ENCODE measurements around the gene AFF2. TPM values are rescaled to one million over a fixed set of nuclear protein-coding genes. Genes with fewer than 3 reads are reported as not detected.

Gene AFF2
- polyA plus RNA-seq, 1 experiment: not detected

DNA sequence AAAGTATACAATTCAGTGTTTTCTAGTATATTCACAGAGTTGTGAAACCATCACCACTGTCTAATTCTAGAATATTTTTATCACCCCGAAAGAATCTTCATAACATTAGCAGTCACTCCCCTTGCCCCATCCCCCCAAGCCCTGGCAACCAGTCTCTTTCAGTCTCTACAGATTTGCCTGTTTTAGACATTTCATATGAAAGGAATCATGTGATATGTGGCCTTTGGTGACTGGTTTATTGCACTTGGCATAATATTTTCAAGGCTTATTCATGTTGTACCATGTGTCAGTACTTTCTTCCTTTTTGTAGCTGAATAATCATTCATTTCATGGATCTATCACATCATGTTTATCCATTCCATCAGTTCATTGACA, 371.7 kb downstream of the AFF2 start:
- Histone ChIP-seq H3K27me3 (ENCODE audit: control insufficient read depth, insufficient read depth, low read length) (no peaks in the 10 kb centered on the region), H3K36me3 (ENCODE audit: control insufficient read depth, insufficient read depth, low read length) (no peaks in the 10 kb centered on the region), H3K4me3 (ENCODE audit: low read depth, low read length) (no peak overlapping the region)
- no peak for TF ChIP-seq CTCF (IDR thresholded peaks at IDR 0.05; ENCODE audit: insufficient read depth, low read depth, low read length)
- DNase-seq (ENCODE audit: low read depth): no peak
- ChIA-PET POLR2A (no interaction called here), CTCF (interaction anchor here (0.7 kb wide), 1 partner anchor 962 kb away, joined by 3 read pairs; no protein-coding TSS in a partner anchor)

- CTCF ChIA-PET: no interaction called here
- DNase-seq (ENCODE audit: low read depth): no peak
- H3K36me3 ChIP-seq (ENCODE audit: control insufficient read depth, insufficient read depth, low read length): no peaks in the 10 kb centered on the region
- H3K4me3 ChIP-seq (ENCODE audit: low read depth, low read length): no peak overlapping the region
- POLR2A ChIA-PET: no interaction called here
- no peaks in the 10 kb centered on the region for H3K27me3 ChIP-seq (ENCODE audit: control insufficient read depth, insufficient read depth, low read length)
- TF ChIP-seq CTCF (IDR thresholded peaks at IDR 0.05; ENCODE audit: insufficient read depth, low read depth, low read length): no peak
Observed at GRCh38 chrX:148872881-148873280, 372.5 kb downstream of the AFF2 start.

DNA sequence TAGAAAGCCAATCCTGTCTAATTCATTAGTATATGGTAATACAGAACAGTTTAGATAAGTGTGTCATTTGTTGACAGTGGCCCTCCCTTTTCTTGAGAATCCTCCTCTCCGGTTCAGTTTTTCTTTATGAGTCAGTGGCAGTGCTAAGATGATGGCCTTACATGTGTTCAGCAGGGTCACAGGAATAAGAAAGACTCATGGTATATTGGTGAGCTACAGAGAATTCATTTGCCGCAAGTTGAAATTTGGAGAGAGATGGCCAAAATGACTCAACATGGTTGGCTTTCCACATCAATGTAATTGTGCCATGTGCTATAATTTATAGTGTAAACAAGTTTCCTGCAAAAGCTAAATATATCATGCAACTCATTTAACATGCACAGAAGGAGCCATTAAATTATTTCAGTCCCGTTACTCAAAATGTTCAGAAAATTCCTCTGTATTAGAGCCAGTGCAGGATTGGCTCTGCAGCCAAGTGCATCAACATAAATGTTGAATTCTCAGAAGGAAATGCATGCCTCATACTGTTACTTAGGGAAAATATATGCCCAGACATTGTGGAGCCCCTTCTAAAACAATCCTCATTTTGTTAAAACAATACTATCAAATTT, 374.3 kb downstream of the AFF2 start:
- no peak for TF ChIP-seq CTCF (IDR thresholded peaks at IDR 0.05; ENCODE audit: insufficient read depth, low read depth, low read length)
- POLR2A ChIA-PET: no interaction called here
- DNase-seq (ENCODE audit: low read depth): no peak
- CTCF ChIA-PET: no interaction called here
- H3K36me3 ChIP-seq (ENCODE audit: control insufficient read depth, insufficient read depth, low read length): no peaks in the 10 kb centered on the region
- H3K27me3 ChIP-seq (ENCODE audit: control insufficient read depth, insufficient read depth, low read length): no peaks in the 10 kb centered on the region
- H3K4me3 ChIP-seq (ENCODE audit: low read depth, low read length): no peak overlapping the region

DNA sequence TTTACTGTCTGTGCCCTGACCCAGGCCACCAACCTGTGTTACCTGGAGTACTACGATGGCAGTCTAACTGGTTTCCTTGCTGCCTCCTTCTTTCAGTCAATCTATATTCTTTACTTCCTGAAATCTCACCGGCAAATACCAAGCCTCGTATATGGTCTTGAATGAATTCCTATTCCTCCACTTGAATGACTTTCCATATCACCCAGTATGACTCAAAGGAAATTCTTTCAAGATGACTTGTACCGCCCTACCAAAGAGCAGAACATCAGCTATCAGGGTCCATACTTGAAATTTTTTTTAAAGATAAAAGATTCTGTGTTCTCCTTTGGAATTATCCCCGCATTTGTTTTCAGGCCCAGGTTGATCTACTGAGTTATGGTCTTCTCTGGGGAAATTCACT, 378.0 kb downstream of the AFF2 start:
- no peak for DNase-seq (ENCODE audit: low read depth)
- Histone ChIP-seq H3K4me3 (ENCODE audit: low read depth, low read length) (no peak overlapping the region), H3K36me3 (ENCODE audit: control insufficient read depth, insufficient read depth, low read length) (no peaks in the 10 kb centered on the region), H3K27me3 (ENCODE audit: control insufficient read depth, insufficient read depth, low read length) (no peaks in the 10 kb centered on the region)
- ChIA-PET CTCF (no interaction called here), POLR2A (no interaction called here)
- no peak for TF ChIP-seq CTCF (IDR thresholded peaks at IDR 0.05; ENCODE audit: insufficient read depth, low read depth, low read length)

DNA sequence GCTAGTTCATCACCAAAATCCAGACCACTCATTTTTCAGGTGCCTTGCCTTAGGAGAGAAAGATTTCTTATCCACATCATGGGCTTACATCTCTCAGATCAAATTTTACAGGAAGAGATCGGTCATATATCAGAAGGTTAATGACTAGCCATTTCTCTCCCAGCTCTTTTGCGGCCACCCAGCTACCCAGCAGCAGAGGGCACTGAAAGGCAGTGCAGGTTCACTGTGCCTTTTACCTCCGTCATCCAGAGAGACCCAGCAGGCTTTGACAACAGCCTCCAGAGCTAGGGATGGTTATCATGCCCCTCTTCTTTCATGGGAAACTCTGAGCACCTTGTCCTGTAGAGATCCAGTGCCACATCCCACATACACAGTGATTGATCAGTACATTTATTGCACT, 384.8 kb downstream of the AFF2 start:
- ChIA-PET CTCF (no interaction called here), POLR2A (no interaction called here)
- Histone ChIP-seq H3K27me3 (ENCODE audit: control insufficient read depth, insufficient read depth, low read length) (no peaks in the 10 kb centered on the region), H3K36me3 (ENCODE audit: control insufficient read depth, insufficient read depth, low read length) (no peaks in the 10 kb centered on the region), H3K4me3 (ENCODE audit: low read depth, low read length) (no peak overlapping the region)
- no peak for DNase-seq (ENCODE audit: low read depth)
- TF ChIP-seq CTCF (IDR thresholded peaks at IDR 0.05; ENCODE audit: insufficient read depth, low read depth, low read length): no peak
